Skeletal muscle tissue (tissue), 4 donors: ENCODE measurements around the gene SUMF2. TPM values are rescaled to one million over a fixed set of nuclear protein-coding genes. Genes with fewer than 3 reads are reported as not detected.
"Not testable (repeated sequence)": the region's sequence is repeated elsewhere in the genome, so short reads cannot be mapped to it uniquely, and the experiment has no call there.

Experiments
- H3K27ac ChIP-seq: one replicate; pipeline ENCODE4 v1.7.0; 2013; ENCODE audit warnings: mild to moderate bottlenecking, low read depth, low read length, inconsistent platforms
- H3K27me3 ChIP-seq, 3 donors: one replicate each; pipeline ENCODE4 v1.7.0; 2013; ENCODE audit warnings: low read length in 3 of 3; ENCODE audit not compliant: control insufficient read depth in 3 of 3, insufficient read depth in 3 of 3
- H3K36me3 ChIP-seq, 3 donors: one replicate each; pipeline ENCODE4 v1.7.0; 2013; ENCODE audit warnings: low read length in 3 of 3; ENCODE audit not compliant: control insufficient read depth in 3 of 3, insufficient read depth in 3 of 3
- H3K4me1 ChIP-seq, 3 donors: one replicate each; pipeline ENCODE4 v1.7.0; 2013; ENCODE audit warnings: low read length in 3 of 3, mild to moderate bottlenecking in 3 of 3; ENCODE audit not compliant: control insufficient read depth in 3 of 3, insufficient read depth in 3 of 3
- H3K4me3 ChIP-seq, 3 donors: one replicate each; pipeline ENCODE4 v1.7.0; 2013; ENCODE audit warnings: low read length in 3 of 3
- H3K9ac ChIP-seq, 3 donors: one replicate each; pipeline ENCODE4 v1.7.0; 2013; ENCODE audit warnings: low read length in 3 of 3, mild to moderate bottlenecking in 3 of 3, moderate library complexity in 2 of 3, low read depth in 1 of 3
- H3K9me3 ChIP-seq, 3 donors: one replicate each; pipeline ENCODE4 v1.7.0; 2013; ENCODE audit warnings: low read length in 3 of 3; ENCODE audit not compliant: control insufficient read depth in 3 of 3
- total RNA-seq: library from RNA; depleted of rRNA; stranded (reverse); fragments of >200 nt; gene quantifications from one replicate; pipeline ENCODE4 v1.2.3, GENCODE V29; 2014
- donor health status: Osteomylitis.

The SUMF2 gene
- 63.2 TPM for total RNA-seq

- peaks cover 3 to 6% (median 4%) of the 10 kb centered on the region in 3 donors for H3K4me1 ChIP-seq
- peak within 1 kb of the TSS; percentile 82 to 91 (median 88) for H3K9ac ChIP-seq
- peaks cover 19 to 42% (median 35%) of the 10 kb centered on the region in 3 donors for H3K36me3 ChIP-seq
- H3K9me3 ChIP-seq = no peaks in the 10 kb centered on the region
- H3K27ac ChIP-seq = peak within 1 kb of the TSS; percentile 85
- peak within 1 kb of the TSS; percentile 73 to 95 (median 93) for H3K4me3 ChIP-seq
- H3K27me3 ChIP-seq = no peaks in the 10 kb centered on the region
These were observed at the start of gene SUMF2 for GRCh38 chr7:56063882-56064625. Gene SUMF2, plus strand, starts transcription at chr7:56064286. Its CDS starts 26 bp downstream, at chr7:56064312.

- not testable (repeated sequence) for H3K4me3 ChIP-seq, H3K4me1 ChIP-seq, H3K27me3 ChIP-seq, H3K9me3 ChIP-seq, H3K27ac ChIP-seq, H3K9ac ChIP-seq
- H3K36me3 ChIP-seq = peaks cover 2 to 11% (median 5%) of the 10 kb centered on the region in 3 donors
These were observed 47.1 kb upstream of the SUMF2 start for GRCh38 chr7:56017015-56017414.

- Histone ChIP-seq H3K4me3 (no peak overlapping the region), H3K4me1 (no peaks in the 10 kb centered on the region), H3K9ac (no peak overlapping the region), H3K27ac (no peak overlapping the region), H3K36me3 (peaks cover 2 to 11% (median 5%) of the 10 kb centered on the region in 3 donors), H3K27me3 (no peaks in the 10 kb centered on the region), H3K9me3 (no peaks in the 10 kb centered on the region)
These were observed 44.6 kb upstream of the SUMF2 start for GRCh38 chr7:56019501-56019900.

- Histone ChIP-seq H3K27ac (no peak overlapping the region), H3K4me3 (no peak overlapping the region), H3K4me1 (no peaks in the 10 kb centered on the region), H3K9me3 (no peaks in the 10 kb centered on the region), H3K27me3 (no peaks in the 10 kb centered on the region), H3K9ac (no peak overlapping the region), H3K36me3 (peaks cover 0 to 16% (median 7%) of the 10 kb centered on the region in 3 donors)
These were observed 40.6 kb upstream of the SUMF2 start for GRCh38 chr7:56023500-56023899.

- H3K36me3 ChIP-seq = peaks cover 0 to 6% (median 2%) of the 10 kb centered on the region in 3 donors
- H3K27me3 ChIP-seq = no peaks in the 10 kb centered on the region
- no peaks in the 10 kb centered on the region for H3K4me1 ChIP-seq
- H3K27ac ChIP-seq = no peak overlapping the region
- no peaks in the 10 kb centered on the region for H3K9me3 ChIP-seq
- no peak overlapping the region for H3K9ac ChIP-seq
- no peak overlapping the region for H3K4me3 ChIP-seq
These were observed 37.5 kb upstream of the SUMF2 start for GRCh38 chr7:56026538-56026937.

- Histone ChIP-seq H3K9me3 (no peaks in the 10 kb centered on the region), H3K36me3 (peaks cover 0 to 6% (median 2%) of the 10 kb centered on the region in 3 donors), H3K4me3 (no peak overlapping the region), H3K4me1 (peaks cover 0 to 7% (median 3%) of the 10 kb centered on the region in 3 donors), H3K27me3 (no peaks in the 10 kb centered on the region), H3K9ac (no peak overlapping the region), H3K27ac (no peak overlapping the region)
These were observed 35.0 kb upstream of the SUMF2 start for GRCh38 chr7:56028942-56029630.

GRCh38 chr7:56030340-56030739 is 33.7 kb upstream of the SUMF2 start:
- peaks cover 0 to 9% (median 3%) of the 10 kb centered on the region in 3 donors for H3K4me1 ChIP-seq
- H3K9ac ChIP-seq = no peak overlapping the region
- H3K36me3 ChIP-seq = peaks cover 0 to 6% (median 2%) of the 10 kb centered on the region in 3 donors
- H3K27me3 ChIP-seq = no peaks in the 10 kb centered on the region
- no peaks in the 10 kb centered on the region for H3K9me3 ChIP-seq
- H3K27ac ChIP-seq = no peak overlapping the region
- H3K4me3 ChIP-seq = no peak overlapping the region

- not testable (repeated sequence) for H3K9me3 ChIP-seq, H3K4me3 ChIP-seq, H3K4me1 ChIP-seq, H3K27ac ChIP-seq, H3K9ac ChIP-seq, H3K27me3 ChIP-seq, H3K36me3 ChIP-seq
These were observed 32.5 kb upstream of the SUMF2 start for GRCh38 chr7:56031556-56031955.

GRCh38 chr7:56032578-56032977 is 31.5 kb upstream of the SUMF2 start:
- H3K4me1 ChIP-seq, H3K9ac ChIP-seq, H3K36me3 ChIP-seq, H3K27ac ChIP-seq, H3K27me3 ChIP-seq, H3K9me3 ChIP-seq, H3K4me3 ChIP-seq: not testable (repeated sequence)
